ENCODE measurements around the gene METTL4. TPM values are rescaled to one million over a fixed set of nuclear protein-coding genes. Genes with fewer than 3 reads are reported as not detected.

The METTL4 gene
- total RNA-seq, 3 donors from 2014 or later (not counting 1 experiment from before 2014, with no cell fraction given) = 9.1 to 11.3 (median 10.6) TPM

- no peaks in the 10 kb centered on the region for H3K9me3 ChIP-seq (ENCODE audit: control insufficient read depth, insufficient read depth, low read length)
Observed at GRCh38 chr18:2538236-2538635, 33.1 kb downstream of the METTL4 start.

GRCh38 chr18:2537296-2537695, 34.0 kb downstream of the METTL4 start:
- H3K27me3 ChIP-seq (ENCODE audit: control insufficient read depth, insufficient read depth, low read length) = no peaks in the 10 kb centered on the region
- peaks cover 10% of the 10 kb centered on the region for H3K36me3 ChIP-seq (ENCODE audit: control insufficient read depth, insufficient read depth, low read length)
- no peaks in the 10 kb centered on the region for H3K9me3 ChIP-seq (ENCODE audit: control insufficient read depth, insufficient read depth, low read length)
- no peak overlapping the region for H3K27ac ChIP-seq (ENCODE audit: low read length)
- intact Hi-C loops (cut with micrococcal nuclease) = no loop called here
- H3K9me3 Mint-ChIP-seq = no peaks in the 10 kb centered on the region
- no peak overlapping the region for H3K4me3 Mint-ChIP-seq
- ATAC-seq = no peak
- TF ChIP-seq, protein P1, sequence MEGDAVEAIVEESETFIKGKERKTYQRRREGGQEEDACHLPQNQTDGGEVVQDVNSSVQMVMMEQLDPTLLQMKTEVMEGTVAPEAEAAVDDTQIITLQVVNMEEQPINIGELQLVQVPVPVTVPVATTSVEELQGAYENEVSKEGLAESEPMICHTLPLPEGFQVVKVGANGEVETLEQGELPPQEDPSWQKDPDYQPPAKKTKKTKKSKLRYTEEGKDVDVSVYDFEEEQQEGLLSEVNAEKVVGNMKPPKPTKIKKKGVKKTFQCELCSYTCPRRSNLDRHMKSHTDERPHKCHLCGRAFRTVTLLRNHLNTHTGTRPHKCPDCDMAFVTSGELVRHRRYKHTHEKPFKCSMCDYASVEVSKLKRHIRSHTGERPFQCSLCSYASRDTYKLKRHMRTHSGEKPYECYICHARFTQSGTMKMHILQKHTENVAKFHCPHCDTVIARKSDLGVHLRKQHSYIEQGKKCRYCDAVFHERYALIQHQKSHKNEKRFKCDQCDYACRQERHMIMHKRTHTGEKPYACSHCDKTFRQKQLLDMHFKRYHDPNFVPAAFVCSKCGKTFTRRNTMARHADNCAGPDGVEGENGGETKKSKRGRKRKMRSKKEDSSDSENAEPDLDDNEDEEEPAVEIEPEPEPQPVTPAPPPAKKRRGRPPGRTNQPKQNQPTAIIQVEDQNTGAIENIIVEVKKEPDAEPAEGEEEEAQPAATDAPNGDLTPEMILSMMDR (IDR thresholded peaks at IDR 0.05) = no peak
- no peak overlapping the region for H3K27ac Mint-ChIP-seq
- no peaks in the 10 kb centered on the region for H3K4me1 ChIP-seq (ENCODE audit: control insufficient read depth, insufficient read depth, low read length)
- H3K27me3 Mint-ChIP-seq (ENCODE audit: low read depth in 2 of 2) = no peaks in the 10 kb centered on the region
- no peaks in the 10 kb centered on the region for H3K4me1 Mint-ChIP-seq
- H3K4me3 ChIP-seq (ENCODE audit: low read length) = no peak overlapping the region
- H3K36me3 Mint-ChIP-seq = no peaks in the 10 kb centered on the region
- 100% methylated on average over 1 of the region's 3 CpGs for WGBS (ENCODE audit: insufficient coverage)
- no peak for DNase-seq

More at GRCh38 chr18:2538236-2538635, 33.1 kb downstream of the METTL4 start:
- ATAC-seq (no peak), DNase-seq (no peak)
- H3K4me3 ChIP-seq (ENCODE audit: low read length) = no peak overlapping the region
- Mint-ChIP-seq H3K4me1 (no peaks in the 10 kb centered on the region), H3K27ac (no peak overlapping the region), H3K9me3 (no peaks in the 10 kb centered on the region), H3K27me3 (ENCODE audit: low read depth in 2 of 2) (no peaks in the 10 kb centered on the region), H3K4me3 (no peak overlapping the region), H3K36me3 (no peaks in the 10 kb centered on the region)
- H3K27ac ChIP-seq (ENCODE audit: low read length) = no peak overlapping the region
- TF ChIP-seq, protein P1 (IDR thresholded peaks at IDR 0.05) = no peak
- intact Hi-C loops (cut with micrococcal nuclease) = no loop called here
- no peaks in the 10 kb centered on the region for H3K27me3 ChIP-seq (ENCODE audit: control insufficient read depth, insufficient read depth, low read length)
- H3K4me1 ChIP-seq (ENCODE audit: control insufficient read depth, insufficient read depth, low read length) = no peaks in the 10 kb centered on the region
- WGBS (ENCODE audit: insufficient coverage) = 97% methylated on average over 1 of the region's 1 CpG
- peaks cover 10% of the 10 kb centered on the region for H3K36me3 ChIP-seq (ENCODE audit: control insufficient read depth, insufficient read depth, low read length)

GRCh38 chr18:2536493-2536892, 34.8 kb downstream of the METTL4 start:
- Histone ChIP-seq H3K36me3 (ENCODE audit: control insufficient read depth, insufficient read depth, low read length) (peaks cover 10% of the 10 kb centered on the region), H3K9me3 (ENCODE audit: control insufficient read depth, insufficient read depth, low read length) (no peaks in the 10 kb centered on the region), H3K27ac (ENCODE audit: low read length) (no peak overlapping the region), H3K4me1 (ENCODE audit: control insufficient read depth, insufficient read depth, low read length) (no peaks in the 10 kb centered on the region), H3K27me3 (ENCODE audit: control insufficient read depth, insufficient read depth, low read length) (no peaks in the 10 kb centered on the region), H3K4me3 (ENCODE audit: low read length) (no peak overlapping the region)
- no peak overlapping the region for H3K4me3 Mint-ChIP-seq
- 92% methylated on average over 4 of the region's 4 CpGs for WGBS (ENCODE audit: insufficient coverage)
- no peaks in the 10 kb centered on the region for H3K4me1 Mint-ChIP-seq
- ATAC-seq = no peak
- TF ChIP-seq, protein P1 (IDR thresholded peaks at IDR 0.05) = no peak
- no peaks in the 10 kb centered on the region for H3K36me3 Mint-ChIP-seq
- intact Hi-C loops (cut with micrococcal nuclease) = no loop called here
- no peaks in the 10 kb centered on the region for H3K9me3 Mint-ChIP-seq
- no peak for DNase-seq
- no peak overlapping the region for H3K27ac Mint-ChIP-seq
- H3K27me3 Mint-ChIP-seq (ENCODE audit: low read depth in 2 of 2) = no peaks in the 10 kb centered on the region

- Histone ChIP-seq H3K27me3 (ENCODE audit: control insufficient read depth, insufficient read depth, low read length) (no peaks in the 10 kb centered on the region), H3K27ac (ENCODE audit: low read length) (no peak overlapping the region), H3K4me3 (ENCODE audit: low read length) (no peak overlapping the region), H3K36me3 (ENCODE audit: control insufficient read depth, insufficient read depth, low read length) (peaks cover 10% of the 10 kb centered on the region), H3K9me3 (ENCODE audit: control insufficient read depth, insufficient read depth, low read length) (no peaks in the 10 kb centered on the region), H3K4me1 (ENCODE audit: control insufficient read depth, insufficient read depth, low read length) (no peaks in the 10 kb centered on the region)
- H3K4me3 Mint-ChIP-seq = no peak overlapping the region
- 93% methylated on average over 2 of the region's 2 CpGs for WGBS (ENCODE audit: insufficient coverage)
- H3K4me1 Mint-ChIP-seq = no peaks in the 10 kb centered on the region
- TF ChIP-seq, protein P1 (IDR thresholded peaks at IDR 0.05) = no peak
- H3K9me3 Mint-ChIP-seq = no peaks in the 10 kb centered on the region
- intact Hi-C loops (cut with micrococcal nuclease) = no loop called here
- ATAC-seq (no peak), DNase-seq (no peak)
- H3K27me3 Mint-ChIP-seq (ENCODE audit: low read depth in 2 of 2) = no peaks in the 10 kb centered on the region
- no peak overlapping the region for H3K27ac Mint-ChIP-seq
- H3K36me3 Mint-ChIP-seq = no peaks in the 10 kb centered on the region
Observed at GRCh38 chr18:2536063-2536462, 35.2 kb downstream of the METTL4 start.

Measured in natural killer cell (primary cell).